Mesendoderm (in vitro differentiated cells): ENCODE measurements around the gene REX1BD.

Source experiments
- DNase-seq: peaks from one replicate; pipeline ENCODE4 v3.0.0; 2013
- H2AK5ac ChIP-seq: 2 replicates; pipeline ENCODE4 v1.6.1; 2013; ENCODE audit warnings: low read length, inconsistent platforms
- H2BK120ac ChIP-seq: 2 replicates; pipeline ENCODE4 v1.6.1; 2013; ENCODE audit warnings: low read depth, mild to moderate bottlenecking, low read length, moderate library complexity, mixed read lengths
- H2BK15ac ChIP-seq: replicated peaks from 2 replicates; pipeline ENCODE4 v1.6.1; 2013; ENCODE audit warnings: low read depth, mild to moderate bottlenecking, moderate library complexity
- H2BK5ac ChIP-seq: 2 replicates; pipeline ENCODE4 v1.6.1; 2013; ENCODE audit warnings: low read length, inconsistent platforms
- H3K18ac ChIP-seq: 2 replicates; pipeline ENCODE4 v1.6.1; 2013; ENCODE audit warnings: mild to moderate bottlenecking, low read length, mixed read lengths
- H3K23ac ChIP-seq: one replicate; pipeline ENCODE4 v1.6.1; 2013; ENCODE audit warnings: low read length
- H3K27ac ChIP-seq: 2 replicates; pipeline ENCODE4 v1.5.1; 2013; ENCODE audit warnings: low read depth, mild to moderate bottlenecking, inconsistent platforms, low read length, moderate library complexity
- H3K27me3 ChIP-seq: 2 replicates; pipeline ENCODE4 v1.6.1; 2013; ENCODE audit warnings: low read length, control low read depth, mild to moderate bottlenecking, inconsistent platforms; ENCODE audit not compliant: insufficient read depth, poor library complexity
- H3K36me3 ChIP-seq: 2 replicates; pipeline ENCODE4 v1.6.1; 2013; ENCODE audit warnings: low read length, inconsistent platforms; ENCODE audit not compliant: control insufficient read depth, insufficient read depth
- H3K4ac ChIP-seq: one replicate; pipeline ENCODE4 v1.6.1; 2013; ENCODE audit warnings: low read depth, mild to moderate bottlenecking, low read length, moderate library complexity
- H3K4me1 ChIP-seq: 2 replicates; pipeline ENCODE4 v1.6.1; 2013; ENCODE audit warnings: low read depth, low read length, inconsistent platforms; ENCODE audit not compliant: control insufficient read depth
- H3K4me2 ChIP-seq: 2 replicates; pipeline ENCODE4 v1.6.1; 2013; ENCODE audit warnings: low read length
- H3K4me3 ChIP-seq: 2 replicates; pipeline ENCODE4 v1.5.1; 2013; ENCODE audit warnings: mild to moderate bottlenecking, low read length
- H3K56ac ChIP-seq: one replicate; pipeline ENCODE4 v1.6.1; 2013; ENCODE audit warnings: low read length
- H3K79me1 ChIP-seq: 2 replicates; pipeline ENCODE4 v1.6.1; 2013; ENCODE audit warnings: low read length, inconsistent platforms
- H3K79me2 ChIP-seq: 2 replicates; pipeline ENCODE4 v1.6.1; 2013; ENCODE audit warnings: mild to moderate bottlenecking, low read length; ENCODE audit not compliant: control insufficient read depth, insufficient read depth
- H3K9ac ChIP-seq: 2 replicates; pipeline ENCODE4 v1.6.1; 2013; ENCODE audit warnings: low read length, inconsistent platforms
- H4K5ac ChIP-seq: one replicate; pipeline ENCODE4 v1.6.1; 2013; ENCODE audit warnings: low read length
- H4K8ac ChIP-seq: one replicate; pipeline ENCODE4 v1.6.1; 2013; ENCODE audit warnings: low read depth, mild to moderate bottlenecking, control low read depth, low read length, moderate library complexity
- WGBS: extraction: QIAGEN DNeasy Blood & Tissue Kit; methylation state at CpG from one replicate; pipeline ENCODE4 v1.1.7; 2013; ENCODE audit warnings: low lambda C conversion rate, missing lambda C conversion rate; ENCODE audit not compliant: insufficient coverage; ENCODE audit errors: extremely low coverage; 5-methylcytosine and 5-hydroxymethylcytosine counted together

REX1BD gene

DNA sequence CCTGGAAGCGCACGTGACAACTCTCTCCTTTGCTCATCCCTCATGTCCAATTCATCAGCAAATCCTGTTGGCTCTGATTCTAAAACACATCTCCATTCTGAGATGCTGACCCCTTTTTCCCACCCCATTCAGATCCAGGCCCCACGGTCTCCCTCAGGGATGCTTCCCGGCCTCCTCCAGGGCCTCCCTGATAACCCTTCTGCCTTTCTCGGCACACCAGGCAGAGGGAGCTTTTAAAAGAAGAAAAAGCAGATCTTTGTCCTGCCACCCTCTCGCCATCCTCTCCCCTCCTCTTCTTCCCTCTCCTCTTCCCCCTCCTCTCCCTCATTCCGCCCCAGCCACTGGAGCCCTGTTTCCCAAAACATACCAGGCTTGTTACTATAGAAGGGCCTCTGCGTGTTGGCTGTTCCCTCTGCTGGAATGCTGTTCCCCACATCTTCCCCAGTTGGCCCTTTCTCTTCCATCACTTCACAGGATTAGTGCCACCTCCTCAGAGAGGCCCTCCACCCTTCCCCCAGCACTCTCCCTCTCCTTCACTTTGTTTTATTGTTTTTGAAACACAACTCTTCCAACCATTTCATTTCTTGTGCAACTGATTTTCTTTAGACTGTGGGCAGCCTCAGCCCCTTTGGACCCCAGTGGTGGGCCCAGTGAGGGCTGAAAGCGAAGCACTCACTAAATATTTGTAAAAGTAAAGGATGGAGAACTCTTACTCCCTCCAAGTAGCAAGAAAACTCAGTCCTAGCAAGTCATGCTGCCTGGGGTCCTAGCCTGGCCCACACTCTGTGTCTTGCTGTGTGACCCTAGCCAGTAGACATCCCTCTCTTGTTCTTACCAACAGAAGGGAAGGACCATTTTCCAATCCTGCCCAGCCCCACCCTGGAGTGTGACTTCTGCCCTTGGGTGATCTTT is 20.5 kb downstream of the REX1BD start:
- DNase-seq: no peak
- peaks cover 9% of the 10 kb centered on the region for H3K4me1 ChIP-seq
- H3K79me2 ChIP-seq: no peaks in the 10 kb centered on the region
- no peak overlapping the region for H3K27ac ChIP-seq
- no peak overlapping the region for H2BK15ac ChIP-seq
- H3K4me3 ChIP-seq: no peak overlapping the region
- no peak overlapping the region for H3K23ac ChIP-seq
- H2BK5ac ChIP-seq: no peak overlapping the region
- no peaks in the 10 kb centered on the region for H3K79me1 ChIP-seq
- peak overlapping the region; percentile 65 for H2AK5ac ChIP-seq
- no peak overlapping the region for H4K8ac ChIP-seq
- no peak overlapping the region for H3K18ac ChIP-seq
- no peak overlapping the region for H3K9ac ChIP-seq
- H3K27me3 ChIP-seq: peaks cover 59% of the 10 kb centered on the region
- H3K56ac ChIP-seq: no peak overlapping the region
- no CpG with 5 or more reads among the region's 9 CpGs for WGBS
- H3K4ac ChIP-seq: no peak overlapping the region
- no peaks in the 10 kb centered on the region for H3K36me3 ChIP-seq
- no peak overlapping the region for H4K5ac ChIP-seq
- H3K4me2 ChIP-seq: no peak overlapping the region
- no peak overlapping the region for H2BK120ac ChIP-seq

GRCh38 chr19:18609717-18610051 is 21.1 kb downstream of the REX1BD start:
- Histone ChIP-seq H3K36me3 (no peaks in the 10 kb centered on the region), H3K56ac (no peak overlapping the region), H4K5ac (no peak overlapping the region), H3K18ac (no peak overlapping the region), H3K23ac (no peak overlapping the region), H3K79me2 (no peaks in the 10 kb centered on the region), H4K8ac (no peak overlapping the region), H2BK120ac (no peak overlapping the region), H2AK5ac (no peak overlapping the region), H3K79me1 (no peaks in the 10 kb centered on the region), H3K9ac (no peak overlapping the region), H3K4ac (no peak overlapping the region), H3K27me3 (peaks cover 61% of the 10 kb centered on the region), H2BK5ac (no peak overlapping the region), H3K27ac (no peak overlapping the region), H2BK15ac (no peak overlapping the region), H3K4me2 (no peak overlapping the region), H3K4me3 (no peak overlapping the region), H3K4me1 (peaks cover 9% of the 10 kb centered on the region)
- no peak for DNase-seq
- no CpG with 5 or more reads among the region's 2 CpGs for WGBS

DNA sequence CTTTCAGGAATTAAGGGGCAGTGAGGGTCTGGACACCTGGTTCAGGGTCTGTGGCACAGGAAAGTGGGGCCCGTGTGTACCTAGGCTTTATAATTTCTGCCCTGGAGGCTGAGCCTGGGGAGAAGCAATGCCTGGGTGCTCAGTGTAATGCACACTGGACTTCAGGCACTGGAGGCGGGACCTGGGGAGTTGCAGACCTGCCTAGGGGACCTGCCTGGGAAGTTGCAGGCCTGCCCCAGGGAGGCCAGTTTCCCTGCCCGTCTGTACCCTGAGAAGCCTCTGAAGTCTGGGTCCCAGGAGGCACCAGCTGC is 21.6 kb downstream of the REX1BD start:
- Histone ChIP-seq H2BK15ac (no peak overlapping the region), H3K4me2 (peak overlapping the region; percentile 15), H3K79me1 (no peaks in the 10 kb centered on the region), H3K4me1 (peaks cover 9% of the 10 kb centered on the region), H2BK5ac (no peak overlapping the region), H3K4me3 (no peak overlapping the region), H3K79me2 (no peaks in the 10 kb centered on the region), H3K27ac (no peak overlapping the region), H4K8ac (no peak overlapping the region), H3K4ac (no peak overlapping the region), H3K9ac (peak overlapping the region; percentile 26), H2BK120ac (no peak overlapping the region), H4K5ac (no peak overlapping the region), H3K36me3 (no peaks in the 10 kb centered on the region), H2AK5ac (peak overlapping the region; percentile 58), H3K18ac (peak overlapping the region; percentile 8), H3K27me3 (peaks cover 58% of the 10 kb centered on the region), H3K23ac (peak overlapping the region; percentile 66), H3K56ac (peak overlapping the region; percentile 76)
- DNase-seq: no peak
- WGBS: no CpG with 5 or more reads among the region's 3 CpGs

GRCh38 chr19:18610556-18611326 is 22.1 kb downstream of the REX1BD start:
- H3K23ac ChIP-seq: peak overlapping the region; percentile 66
- peak overlapping the region; percentile 15 for H3K4me2 ChIP-seq
- H3K27ac ChIP-seq: no peak overlapping the region
- H2BK15ac ChIP-seq: no peak overlapping the region
- no peaks in the 10 kb centered on the region for H3K79me2 ChIP-seq
- peak overlapping the region; percentile 26 for H3K9ac ChIP-seq
- H3K4ac ChIP-seq: no peak overlapping the region
- H2BK5ac ChIP-seq: no peak overlapping the region
- H3K27me3 ChIP-seq: peaks cover 55% of the 10 kb centered on the region
- H3K4me1 ChIP-seq: peaks cover 9% of the 10 kb centered on the region
- no peaks in the 10 kb centered on the region for H3K36me3 ChIP-seq
- no CpG with 5 or more reads among the region's 45 CpGs for WGBS
- H2BK120ac ChIP-seq: no peak overlapping the region
- H4K8ac ChIP-seq: no peak overlapping the region
- H4K5ac ChIP-seq: no peak overlapping the region
- H3K18ac ChIP-seq: peak overlapping the region; percentile 8
- DNase-seq: no peak
- H3K4me3 ChIP-seq: no peak overlapping the region
- peak overlapping the region; percentile 58 for H2AK5ac ChIP-seq
- no peaks in the 10 kb centered on the region for H3K79me1 ChIP-seq
- H3K56ac ChIP-seq: peak overlapping the region; percentile 76

- Histone ChIP-seq H3K23ac (no peak overlapping the region), H4K8ac (no peak overlapping the region), H3K36me3 (no peaks in the 10 kb centered on the region), H3K4me2 (peak overlapping the region; percentile 14), H2BK5ac (no peak overlapping the region), H3K79me2 (no peaks in the 10 kb centered on the region), H3K18ac (no peak overlapping the region), H2BK15ac (no peak overlapping the region), H2BK120ac (no peak overlapping the region), H3K4me3 (no peak overlapping the region), H4K5ac (no peak overlapping the region), H3K79me1 (no peaks in the 10 kb centered on the region), H3K9ac (peak overlapping the region; percentile 28), H2AK5ac (no peak overlapping the region), H3K4ac (no peak overlapping the region), H3K56ac (peak overlapping the region; percentile 50), H3K27ac (no peak overlapping the region), H3K4me1 (peaks cover 9% of the 10 kb centered on the region), H3K27me3 (peaks cover 50% of the 10 kb centered on the region)
- DNase-seq: peak; percentile 42
- WGBS: no CpG with 5 or more reads among the region's 62 CpGs
These were observed 22.9 kb downstream of the REX1BD start for GRCh38 chr19:18611327-18612050.
